GM21360 (cell line): Measurements from ENCODE around the gene TMEM50B.
"Not testable (repeated sequence)": the region's sequence is repeated elsewhere in the genome, so short reads cannot be mapped to it uniquely, and the experiment has no call there.

Experiments used
- ATAC-seq: cut with Tn5 transposase; IDR thresholded peaks from one replicate; pipeline ENCODE4 v1.9.1; 2021; ENCODE audit warnings: mild to moderate bottlenecking, moderate library complexity; ENCODE audit not compliant: unreplicated experiment

TMEM50B gene

DNA sequence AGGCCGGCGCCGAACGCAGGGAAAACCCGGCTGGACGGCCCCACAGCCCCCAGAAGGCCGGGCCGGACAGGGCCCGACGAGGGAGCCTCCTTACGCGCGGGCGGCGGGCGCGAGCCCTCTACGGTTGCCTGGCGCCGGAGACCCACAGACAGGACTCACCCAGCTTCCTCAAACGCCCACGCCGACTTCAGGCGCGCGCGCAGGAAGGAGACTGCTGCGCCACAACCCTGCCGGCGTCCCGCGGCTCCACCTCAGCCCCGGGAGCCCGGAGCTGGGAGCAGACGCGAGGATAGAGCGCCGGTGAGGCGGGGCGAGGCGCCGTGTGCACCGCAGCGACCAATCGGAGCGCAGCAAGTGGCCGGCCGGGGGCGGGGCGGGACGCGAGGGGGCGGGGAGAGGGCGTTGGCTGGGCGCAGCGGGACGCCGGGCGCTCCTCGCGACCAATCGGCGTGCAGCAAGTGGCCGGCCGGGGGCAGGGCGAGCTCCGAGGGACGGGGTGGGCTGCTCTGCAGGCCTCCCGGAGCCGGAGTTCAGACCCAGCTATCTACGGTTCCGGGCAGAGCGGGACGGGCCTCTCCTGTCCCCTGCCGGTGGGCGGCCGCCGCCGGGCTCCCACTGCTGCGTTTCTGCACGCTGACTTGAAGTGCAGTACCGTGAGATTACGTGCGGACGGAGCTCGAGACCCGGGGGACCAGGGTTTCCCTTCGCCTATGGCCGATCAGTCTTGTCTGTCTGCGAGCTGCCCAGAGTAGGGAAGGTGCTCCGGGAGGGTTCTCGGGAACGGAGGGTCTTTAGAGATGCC is at the start of gene TMEM50B:
Gene TMEM50B (minus strand): TSS at position 296 of the 802 bp plus-strand sequence. CDS start 11,089 bp downstream, outside the sequence.
- ATAC-seq: peak; percentile 92

DNA sequence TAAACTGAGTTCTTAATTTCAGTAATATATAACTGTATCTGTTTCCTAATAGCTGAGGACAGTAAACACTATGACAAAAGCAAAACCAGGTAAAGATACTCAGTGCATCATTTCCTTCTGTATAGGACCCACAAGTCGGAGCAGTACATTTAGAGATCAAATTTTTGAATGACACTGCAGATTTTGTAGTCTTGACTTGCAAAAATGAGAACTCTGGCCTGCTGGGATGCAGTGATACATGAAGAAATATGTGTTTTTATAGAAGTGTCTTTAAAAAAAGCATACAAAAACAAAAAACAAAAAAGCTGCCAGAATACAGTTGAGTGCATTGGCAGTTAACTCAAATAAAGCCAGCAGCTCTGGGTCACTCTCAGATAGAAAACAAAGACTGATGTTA is 43.2 kb upstream of the TMEM50B start:
- no peak for ATAC-seq

DNA sequence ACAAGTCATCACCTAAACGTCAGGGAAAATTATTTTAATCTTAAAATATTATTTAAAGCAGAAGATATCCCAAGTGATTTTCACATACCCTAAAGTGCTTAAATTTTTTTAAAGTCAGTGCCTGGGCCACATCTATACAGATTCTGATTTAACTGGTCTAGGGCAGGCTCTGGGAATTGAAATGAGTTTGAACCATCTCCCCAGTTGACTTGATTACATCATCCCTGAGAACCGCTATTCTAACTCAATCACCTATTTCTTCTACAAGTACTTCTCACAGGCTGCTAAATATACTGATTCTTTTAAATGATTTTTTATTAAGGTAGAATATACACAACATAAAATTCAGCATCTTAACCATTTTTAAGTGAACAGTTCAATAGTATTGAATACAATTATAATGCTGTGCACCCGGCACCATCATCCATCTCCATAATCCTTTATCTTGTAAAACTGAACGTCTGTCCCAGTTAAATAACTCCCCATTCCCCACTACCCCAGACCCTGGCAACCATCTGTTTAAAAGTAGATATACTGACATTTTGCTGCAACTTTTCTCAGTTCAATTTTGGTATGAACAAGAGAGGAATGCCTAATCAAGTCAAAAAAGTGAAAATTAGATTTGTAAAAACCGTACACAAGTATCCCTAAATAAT is 42.7 kb upstream of the TMEM50B start:
- ATAC-seq: no peak

DNA sequence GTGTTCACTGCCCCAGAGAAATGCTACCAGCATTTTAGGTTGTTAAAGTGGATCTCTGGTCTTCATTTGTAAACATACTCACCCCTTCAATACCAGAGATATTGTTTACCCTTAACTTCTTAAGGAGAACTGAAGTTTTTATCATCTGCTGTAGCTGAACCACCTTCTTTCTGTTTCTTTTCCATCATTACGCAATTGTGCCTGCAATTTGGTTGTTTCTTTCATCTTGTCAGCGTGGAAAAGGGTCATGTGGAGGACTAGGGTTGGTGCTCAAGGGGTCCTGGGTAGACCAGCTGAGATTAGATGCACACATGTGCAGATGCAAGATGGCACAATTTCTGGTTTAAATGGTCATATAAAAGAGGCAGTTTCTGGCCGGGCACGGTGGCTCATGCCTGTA is 39.1 kb upstream of the TMEM50B start:
- ATAC-seq: no peak

DNA sequence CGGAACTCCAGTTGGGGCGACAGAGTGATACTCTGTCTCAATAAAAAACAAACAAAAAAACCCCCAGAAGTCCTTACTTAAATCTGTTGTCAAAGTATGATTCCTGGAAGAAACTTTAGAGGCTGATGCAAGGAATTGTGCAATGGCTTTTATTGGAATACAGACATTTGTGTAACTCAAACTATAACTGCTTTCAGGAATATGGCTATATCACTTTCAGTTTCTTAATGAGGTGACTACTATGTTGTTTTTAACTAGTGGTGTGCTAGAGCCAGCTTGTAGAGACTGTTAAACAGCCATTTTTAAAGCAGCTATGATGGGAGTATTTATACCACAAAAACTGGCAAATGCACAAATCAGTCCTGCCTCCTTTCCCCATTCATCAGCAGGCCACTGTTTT is 34.5 kb upstream of the TMEM50B start:
- no peak for ATAC-seq

DNA sequence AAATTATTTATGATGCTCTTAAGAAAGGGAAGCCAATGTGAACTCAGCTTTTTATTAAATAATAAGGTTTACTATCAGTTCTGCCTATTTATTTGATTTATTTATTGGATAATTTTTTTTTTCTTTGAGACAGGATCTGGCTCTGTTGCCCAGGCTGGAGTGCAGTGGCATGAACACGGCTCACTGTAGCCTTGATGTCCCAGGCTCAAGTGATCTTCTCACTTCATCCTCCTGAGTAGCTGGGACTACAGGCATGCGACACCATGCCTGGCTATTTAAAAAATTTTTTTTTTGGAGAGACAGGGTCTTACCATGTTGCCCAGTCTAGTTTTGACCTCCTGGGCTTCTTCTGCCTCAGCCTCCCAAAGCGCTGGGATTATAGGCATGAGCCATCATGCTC is 32.7 kb upstream of the TMEM50B start:
- no peak for ATAC-seq

DNA sequence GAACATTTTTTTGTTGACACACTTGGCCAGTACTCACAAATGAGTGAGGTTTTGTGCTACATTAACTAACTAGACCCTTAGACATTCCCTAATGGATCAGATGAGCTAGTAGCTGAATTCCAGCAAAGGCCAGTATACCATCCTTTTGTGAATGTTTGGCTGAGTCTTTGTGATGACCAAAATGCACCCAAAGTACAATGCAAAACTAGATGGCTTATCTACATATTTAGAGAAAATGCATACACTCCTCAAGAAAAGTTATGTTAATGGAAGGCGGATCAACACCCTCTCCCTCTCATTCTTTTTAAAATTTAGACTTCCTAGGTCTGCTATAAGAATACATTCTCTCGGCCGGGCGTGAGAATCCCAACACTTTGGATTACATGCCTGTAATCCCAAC is 31.9 kb upstream of the TMEM50B start:
- no peak for ATAC-seq

DNA sequence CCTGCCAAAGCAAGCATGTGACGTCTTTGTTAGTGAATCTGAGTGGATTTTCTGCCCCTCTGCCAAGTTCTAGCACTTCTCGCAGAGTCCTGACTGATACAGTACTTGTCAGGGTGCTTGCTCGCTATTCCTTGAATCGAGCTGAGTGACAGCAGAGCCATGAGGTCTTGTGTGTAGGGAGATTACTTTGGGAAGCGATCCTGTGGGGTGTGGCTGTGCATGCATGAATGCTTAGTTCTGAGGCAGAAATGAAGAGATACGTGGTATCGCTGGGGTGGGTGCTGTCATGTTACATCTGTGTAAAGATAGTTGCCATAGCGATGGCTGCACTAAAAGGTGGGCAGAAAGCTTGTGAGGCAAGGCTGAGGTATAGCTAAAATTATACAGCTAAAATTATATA is 31.1 kb upstream of the TMEM50B start:
- no peak for ATAC-seq

DNA sequence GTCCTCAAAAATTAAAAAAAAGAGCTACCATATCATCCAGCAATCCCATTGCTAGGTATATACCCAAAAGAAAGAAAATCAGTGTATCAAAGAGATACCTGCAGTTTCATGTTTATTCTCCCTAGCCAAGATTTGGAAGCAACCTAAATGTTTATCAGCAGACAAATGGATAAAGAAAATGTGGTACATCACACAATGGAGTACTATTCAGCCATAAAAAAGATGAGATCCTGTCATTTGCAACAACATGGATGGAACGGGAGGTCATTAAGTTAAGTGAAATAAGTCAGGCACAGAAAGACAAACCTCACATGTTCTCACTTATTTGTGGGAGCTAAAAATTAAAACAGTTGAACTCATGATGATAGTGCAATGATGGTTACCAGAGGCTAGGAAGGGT is 27.2 kb upstream of the TMEM50B start:
- not testable (repeated sequence) for ATAC-seq

DNA sequence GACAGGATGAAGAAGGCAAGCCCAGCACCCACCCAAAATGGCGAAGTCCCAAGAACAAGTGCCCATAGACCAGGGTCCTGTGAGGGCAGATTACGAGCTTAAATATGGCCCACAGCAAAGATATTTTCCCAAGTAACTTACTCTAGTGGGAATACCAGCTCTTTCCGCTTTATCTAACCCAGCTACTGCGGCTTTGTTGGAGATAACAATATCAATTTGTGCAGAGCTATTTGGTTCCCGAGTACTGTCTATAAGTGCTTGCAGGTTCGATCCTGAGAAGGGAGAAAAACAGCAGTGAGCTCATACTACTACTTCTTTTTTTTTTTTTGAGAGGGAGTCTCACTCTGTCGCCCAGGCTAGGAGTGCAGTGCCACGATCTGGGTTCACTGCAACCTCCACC is 26.1 kb upstream of the TMEM50B start:
- ATAC-seq: no peak

DNA sequence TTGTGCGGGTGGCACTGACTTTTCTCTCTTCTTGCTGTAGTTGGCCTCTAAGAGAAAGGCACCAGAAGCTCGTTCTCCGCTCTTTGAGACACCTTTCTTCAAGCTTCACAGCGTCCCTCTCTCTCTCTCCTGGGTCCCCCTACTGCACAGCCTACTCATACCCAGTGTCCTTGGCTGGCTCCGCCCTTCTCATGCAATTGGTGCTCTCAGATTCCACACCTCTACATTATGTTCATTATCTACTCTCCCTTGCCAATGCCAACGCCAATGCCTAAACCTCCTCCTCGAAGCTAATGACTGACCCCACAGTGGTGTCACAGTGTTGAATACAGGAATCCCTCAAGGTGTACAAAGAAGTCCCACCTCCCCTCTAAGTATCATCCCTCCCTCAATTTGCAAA is 16.6 kb upstream of the TMEM50B start:
- ATAC-seq: no peak

DNA sequence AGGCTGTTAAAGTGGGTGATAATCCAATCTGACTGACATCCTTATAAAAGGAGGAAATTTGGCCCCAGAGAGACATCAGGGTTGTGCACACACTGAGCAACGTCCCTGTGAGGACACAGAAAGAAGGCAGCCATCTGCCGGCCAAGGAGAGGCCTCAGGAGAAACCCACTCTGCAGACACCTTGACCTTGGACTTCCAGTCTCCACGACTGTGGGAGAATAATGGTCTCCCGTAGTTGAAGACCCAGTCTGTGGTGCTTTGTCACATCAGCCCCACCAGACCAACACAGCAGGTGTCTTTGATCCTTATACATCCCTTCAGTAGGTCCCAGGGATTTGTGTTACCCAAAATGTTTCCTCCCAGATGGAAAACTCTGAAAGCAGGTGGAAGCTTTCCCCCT is 16.0 kb upstream of the TMEM50B start:
- no peak for ATAC-seq

DNA sequence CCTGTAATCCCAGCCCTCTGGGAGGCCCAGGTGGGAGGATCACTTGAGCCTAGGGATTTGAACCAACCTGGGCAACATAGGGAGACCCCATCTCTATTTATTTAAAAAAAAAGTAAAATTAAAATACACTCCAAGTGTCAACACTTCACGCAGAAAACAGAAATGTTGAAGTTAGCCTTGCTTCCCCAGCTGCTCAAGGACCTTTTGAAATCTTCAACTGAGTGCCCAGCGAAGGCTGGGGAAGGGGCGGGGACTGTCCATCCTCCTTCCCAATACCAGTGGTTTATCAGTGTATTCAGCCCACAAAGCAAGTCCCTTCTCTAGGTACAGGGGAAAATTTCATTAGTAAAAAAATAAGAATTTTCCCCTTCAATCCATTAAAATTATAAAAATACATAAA is 14.0 kb upstream of the TMEM50B start:
- no peak for ATAC-seq

DNA sequence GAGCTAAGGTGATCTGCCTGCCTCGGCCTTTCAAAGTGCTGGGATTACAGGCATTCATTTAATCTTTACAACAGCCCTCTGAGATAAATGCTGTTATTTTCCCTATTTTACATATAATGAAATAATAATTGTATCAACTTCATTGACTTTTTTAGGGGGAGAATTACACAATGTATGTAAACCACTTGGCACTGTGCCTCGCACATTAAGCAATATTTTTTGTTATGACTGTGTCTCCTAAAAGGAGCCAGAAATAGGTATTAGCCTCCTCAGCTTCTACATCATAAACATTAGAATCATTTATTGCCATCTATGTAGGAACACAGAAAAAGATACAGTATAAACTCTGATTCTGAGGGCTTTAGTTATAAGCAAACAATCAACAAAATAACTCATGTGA is 12.8 kb upstream of the TMEM50B start:
- ATAC-seq: no peak

DNA sequence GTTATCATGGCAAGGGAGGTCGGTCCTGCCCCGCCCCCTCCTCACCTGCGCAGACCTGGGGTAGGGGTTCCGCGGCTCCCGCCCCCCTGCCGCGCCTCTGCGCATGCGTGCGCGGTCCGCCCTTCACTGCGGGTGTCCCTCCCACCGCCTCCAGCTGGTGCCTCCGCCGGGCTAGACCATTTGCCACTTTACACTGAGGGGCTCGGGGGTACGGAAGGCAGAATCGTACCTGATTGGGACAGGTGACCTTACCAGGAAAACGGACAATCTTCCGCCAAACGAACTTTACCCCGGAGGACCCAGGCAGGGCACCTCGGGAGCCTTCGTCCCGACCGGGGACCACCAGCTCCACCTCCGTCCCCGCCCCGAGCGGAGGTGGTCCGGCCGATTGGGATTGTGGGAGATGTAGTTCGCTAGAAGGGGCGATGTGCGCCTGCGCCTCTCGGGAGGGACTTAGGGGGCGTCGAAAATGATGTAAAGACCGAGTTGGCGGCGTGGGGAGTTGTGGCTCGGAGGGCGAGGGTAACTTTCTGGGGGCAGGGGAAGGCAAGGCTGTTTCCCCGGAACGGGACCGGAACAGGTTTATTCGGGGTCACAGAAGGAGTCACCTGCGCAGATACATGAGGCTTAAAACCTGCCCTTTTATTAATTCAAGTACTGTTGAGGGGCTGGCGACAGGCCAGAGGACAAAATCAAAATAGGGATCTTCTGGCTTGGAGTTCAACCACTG is 11.8 kb upstream of the TMEM50B start, which contains the start of gene DNAJC28:
Gene DNAJC28 (minus strand): TSS at position 344 of the 730 bp plus-strand sequence. CDS start 2,323 bp downstream, outside the sequence.
- peak; percentile 96 for ATAC-seq

DNA sequence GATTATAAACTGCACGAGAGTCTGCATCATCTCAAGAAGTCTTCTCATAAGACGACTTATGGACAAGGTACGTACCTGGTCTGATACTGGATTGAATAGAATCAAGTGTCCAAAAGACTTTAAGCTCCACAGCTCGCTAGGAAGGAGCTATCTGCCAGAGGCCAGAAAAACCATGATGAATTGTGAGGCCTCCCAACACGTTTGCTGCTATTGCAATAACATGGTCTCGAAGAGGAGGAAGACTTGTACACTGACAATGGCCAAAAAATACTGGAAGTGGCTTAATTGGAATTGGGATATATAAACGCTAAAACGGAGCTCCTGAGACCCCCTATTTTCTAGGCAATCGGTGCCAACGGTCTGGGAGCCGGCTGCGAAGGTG is 11.2 kb upstream of the TMEM50B start:
- no peak for ATAC-seq

DNA sequence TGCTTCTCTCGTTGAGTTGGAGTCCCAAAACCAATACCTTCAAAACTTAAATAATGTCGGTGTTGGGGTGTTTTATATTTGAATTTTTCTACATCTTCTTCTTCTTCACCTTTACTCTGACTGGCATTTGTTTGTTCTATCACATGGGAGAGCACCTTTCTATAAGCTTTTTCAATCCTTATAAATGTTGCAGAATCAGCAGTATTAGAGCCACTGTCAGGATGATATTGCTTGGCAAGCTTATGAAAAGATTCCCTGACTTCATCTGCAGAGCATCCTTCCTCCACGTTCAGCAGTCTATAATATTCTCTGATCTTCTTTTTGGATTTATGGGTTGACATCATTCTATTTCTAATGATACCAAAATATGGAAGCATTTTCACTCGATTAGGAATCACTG is 9.2 kb upstream of the TMEM50B start:
- no peak for ATAC-seq

DNA sequence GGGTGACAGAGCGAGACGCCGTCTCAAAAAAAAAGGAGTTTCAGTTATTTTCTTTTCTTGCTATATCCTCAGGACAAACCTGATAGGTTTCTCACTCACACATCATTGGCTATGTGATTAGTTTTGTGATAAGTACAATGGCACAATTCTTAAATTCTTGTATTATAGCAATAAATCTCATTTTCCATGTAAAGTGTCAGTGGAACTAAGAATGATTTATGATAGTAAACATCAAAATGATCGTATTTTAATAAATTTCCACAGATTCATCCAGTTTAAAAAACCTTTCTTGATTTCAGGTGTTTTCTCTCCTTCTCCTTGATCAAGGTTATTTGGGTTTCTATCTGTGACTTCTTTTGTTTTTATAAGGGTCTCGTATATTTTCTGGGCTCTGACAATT is 8.2 kb upstream of the TMEM50B start:
- ATAC-seq: no peak

DNA sequence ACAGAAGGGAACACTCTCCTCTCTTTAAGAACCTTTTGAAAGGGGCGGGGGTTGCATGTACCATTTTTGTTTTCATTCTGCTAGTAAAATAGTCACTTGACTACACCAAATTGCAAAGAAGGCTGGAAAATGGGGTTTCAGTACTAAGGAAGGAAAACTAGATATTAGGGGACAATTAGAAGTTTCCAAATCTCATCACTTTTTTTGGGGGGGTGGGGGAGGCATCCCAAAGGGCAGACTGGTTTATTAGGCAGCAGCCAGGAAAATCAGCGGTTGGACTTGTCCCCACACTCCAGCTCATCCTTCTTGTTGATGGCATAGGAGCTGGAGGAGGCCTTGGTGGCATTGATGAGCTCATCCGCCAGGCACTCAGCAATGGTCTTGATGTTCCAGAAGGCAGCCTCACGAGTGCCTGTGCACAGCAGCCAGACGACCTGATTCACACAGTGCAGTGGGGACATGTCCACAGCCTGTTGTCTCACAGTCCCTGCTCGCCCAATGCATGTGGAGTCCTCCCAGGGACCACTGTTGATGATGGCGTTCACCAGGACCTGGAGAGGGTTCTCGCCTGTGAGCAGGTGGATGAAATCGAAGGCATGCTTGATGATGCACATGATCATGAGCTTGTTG is 1.7 kb upstream of the TMEM50B start:
- no peak for ATAC-seq

DNA sequence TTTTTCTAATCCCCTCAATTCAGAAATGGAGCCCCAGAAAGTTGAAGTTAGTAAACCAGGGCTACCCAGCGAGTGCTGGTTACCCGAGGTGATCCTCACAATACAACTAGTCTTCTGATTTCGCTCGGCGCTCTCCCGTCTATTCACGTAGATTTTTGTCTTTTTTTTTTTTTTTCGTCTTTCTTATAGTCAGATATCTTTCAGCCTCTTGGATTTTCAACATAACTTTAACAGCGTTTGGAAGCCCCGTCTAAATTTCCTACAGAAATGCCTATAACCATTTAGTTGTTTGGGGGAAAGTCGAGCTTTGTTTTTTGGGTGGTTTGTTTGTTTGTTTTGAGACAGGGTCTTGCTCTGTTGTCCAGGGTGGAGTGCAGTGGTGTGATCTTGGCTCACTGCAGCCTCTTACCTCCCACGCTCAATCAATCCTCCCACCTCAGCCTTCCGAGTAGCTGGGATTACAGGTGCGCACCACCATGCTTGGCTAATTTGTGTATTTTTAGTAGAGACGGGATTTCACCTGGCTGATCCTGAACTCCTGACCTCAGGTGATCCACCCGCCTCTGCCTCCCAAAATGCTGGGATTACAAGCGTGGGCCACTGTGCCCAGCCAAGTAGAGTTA is 818 bp upstream of the TMEM50B start:
- ATAC-seq: no peak
